Activated CD8-positive, alpha-beta memory T cell treated with anti-CD3 and anti-CD28 coated beads, Interleukin-2, amount 50 U/mL, for 1 hour (primary cell): ENCODE results near the gene WNT11.

Source experiments
- DNase-seq: peaks from one replicate; pipeline ENCODE4 v3.0.0-alpha.2; 2020; ENCODE audit errors: extremely low read depth

WNT11 gene

DNA sequence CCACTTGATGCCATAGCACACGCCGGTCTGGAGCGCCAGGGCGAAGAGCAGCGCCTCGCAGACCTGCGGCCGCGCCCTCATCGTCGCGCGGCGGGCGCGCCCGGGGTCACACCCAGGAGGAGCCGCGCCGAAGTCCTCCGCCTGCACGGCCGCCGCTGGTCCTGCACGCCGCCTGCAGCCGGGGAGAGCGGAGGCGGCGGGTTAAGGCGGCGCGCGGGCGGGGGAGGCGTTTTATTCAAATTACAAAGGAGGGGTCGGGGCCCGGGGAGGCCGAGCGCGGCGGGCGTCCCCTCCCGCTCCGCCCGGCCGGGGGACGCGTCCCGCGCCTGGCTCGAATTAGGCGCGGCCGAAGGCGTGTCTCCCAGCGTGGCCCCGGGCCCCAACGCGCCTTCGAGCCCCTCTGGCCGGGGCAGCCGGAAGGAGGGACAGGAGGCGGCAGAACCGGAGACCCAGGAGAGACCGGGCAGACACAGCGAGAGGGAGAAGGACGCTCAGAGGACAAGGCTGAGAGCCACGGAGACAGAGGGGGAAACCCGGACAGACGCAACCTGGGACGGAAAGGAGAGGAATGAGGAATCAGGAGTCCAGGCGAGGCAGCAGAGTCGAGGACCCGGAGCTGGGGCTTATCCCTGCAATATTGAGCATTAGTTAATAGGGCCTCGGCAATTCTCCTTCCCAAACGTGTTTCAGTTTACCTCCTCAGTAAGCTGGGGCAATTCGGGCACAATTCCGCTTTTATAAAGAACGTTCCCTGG lies at the start of gene WNT11:
TSS of gene WNT11 (minus strand) at position 176 of the 755 bp plus-strand sequence. CDS start at position 81, 95 bp downstream.
- DNase-seq = no peak

DNA sequence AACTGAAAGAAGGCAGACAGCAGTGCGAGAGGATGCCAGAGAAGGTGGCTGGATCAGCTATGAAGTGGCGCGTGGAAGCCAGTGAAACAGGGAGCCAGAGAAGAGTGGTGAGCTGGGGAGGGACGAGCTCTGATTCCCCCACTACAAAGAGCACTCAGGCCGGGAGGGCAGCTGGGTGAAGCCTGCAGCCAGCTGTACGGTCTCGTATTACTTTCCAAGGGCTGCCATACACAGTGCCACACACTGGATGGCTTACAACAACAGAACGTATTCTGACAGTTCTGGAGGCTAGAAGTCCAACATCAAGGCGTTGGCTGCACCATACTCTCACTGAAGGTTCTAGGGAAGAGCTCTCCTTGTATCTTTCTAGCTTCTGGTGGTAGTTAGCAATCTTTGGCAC lies 47.1 kb upstream of the WNT11 start:
- no peak for DNase-seq

DNA sequence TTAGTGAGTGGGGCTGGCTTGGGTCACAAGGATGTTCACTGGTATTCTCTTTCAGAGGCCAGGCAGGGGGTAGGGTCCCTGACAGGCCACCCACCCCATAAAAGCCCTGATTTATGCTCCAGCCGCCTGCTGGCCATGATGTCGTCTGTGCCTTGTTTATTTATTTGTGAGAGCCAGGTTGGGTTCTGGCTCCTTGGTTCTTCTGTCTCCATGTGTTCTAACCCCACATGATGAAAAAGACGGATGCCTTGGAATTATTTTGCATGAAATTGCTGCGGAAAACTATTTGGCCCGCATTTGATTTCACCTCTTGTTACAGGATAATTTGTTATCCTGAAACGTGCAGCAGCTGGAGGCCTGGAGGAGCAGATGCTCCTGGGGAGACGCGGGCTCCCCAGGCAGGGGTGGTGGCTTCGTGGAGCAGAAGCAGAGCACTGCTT lies 46.3 kb upstream of the WNT11 start:
- no peak for DNase-seq

DNA sequence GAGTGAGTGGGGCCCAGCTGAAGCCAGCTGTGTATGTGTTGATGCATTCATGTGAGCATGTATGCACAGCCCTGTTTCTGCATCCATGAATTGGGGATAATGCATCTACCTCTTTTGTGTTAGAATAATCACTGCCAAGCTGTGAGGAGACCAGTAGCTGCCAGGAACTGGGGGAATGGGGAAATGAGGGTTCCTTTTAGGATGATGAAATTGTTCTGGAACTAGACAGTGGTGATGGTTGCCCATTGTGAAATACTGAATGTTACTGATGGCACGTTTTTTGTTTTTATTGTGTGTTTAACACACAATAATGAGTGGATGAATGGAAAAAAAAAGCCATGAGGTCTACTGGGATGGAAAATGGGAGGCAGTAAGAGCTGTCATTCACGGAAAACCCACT lies 45.3 kb upstream of the WNT11 start:
- no peak for DNase-seq

DNA sequence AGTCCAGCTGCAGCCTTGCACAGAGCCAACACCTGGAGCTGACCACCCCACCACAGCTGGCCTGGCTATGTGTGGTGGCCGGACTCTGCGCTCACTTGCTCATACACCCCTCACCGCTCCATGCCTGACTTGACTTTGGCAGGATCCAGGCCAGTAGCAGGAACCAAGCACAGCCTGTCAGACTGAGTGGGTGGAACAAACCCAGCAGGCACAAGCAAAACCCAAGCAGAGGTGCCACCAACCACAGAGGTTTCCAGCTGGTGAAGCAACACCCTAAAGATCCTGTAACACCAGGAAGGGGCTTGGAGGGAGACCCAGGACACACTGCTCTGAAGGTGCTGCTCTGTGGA lies 44.9 kb upstream of the WNT11 start:
- DNase-seq = no peak

DNA sequence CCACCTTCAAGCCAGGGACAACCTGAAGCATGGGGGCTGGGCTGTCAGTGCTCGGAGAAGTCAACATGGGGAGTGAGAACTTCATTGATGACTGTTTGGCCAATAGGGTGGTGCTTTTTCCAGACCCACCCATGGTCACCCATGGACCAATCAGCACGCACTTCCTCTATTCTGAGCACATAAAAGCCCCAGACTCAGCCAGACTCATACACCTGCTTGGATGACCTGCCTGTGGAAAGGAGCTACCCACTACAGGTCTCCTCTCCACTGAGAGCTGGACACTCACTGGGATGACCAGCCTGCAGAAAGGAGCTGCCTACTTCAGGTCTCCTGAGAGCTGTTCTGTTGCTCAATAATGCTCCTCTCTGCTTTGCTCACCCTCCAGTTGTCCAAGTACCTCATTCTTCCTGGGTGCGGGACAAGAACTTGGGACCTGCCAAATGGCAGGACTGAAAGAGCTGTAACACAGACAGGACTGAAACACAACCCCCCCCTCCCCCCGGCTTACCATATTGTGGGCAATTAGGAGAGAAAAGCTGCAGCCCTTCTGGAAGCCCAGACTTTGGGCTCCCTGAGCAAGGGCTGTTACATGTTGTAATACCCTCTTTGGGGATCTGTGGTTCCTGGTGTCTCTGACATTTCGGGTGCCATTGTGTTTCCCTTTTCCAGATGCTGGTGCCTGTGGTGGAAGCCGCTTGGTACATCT lies 44.4 kb upstream of the WNT11 start:
- DNase-seq = no peak

DNA sequence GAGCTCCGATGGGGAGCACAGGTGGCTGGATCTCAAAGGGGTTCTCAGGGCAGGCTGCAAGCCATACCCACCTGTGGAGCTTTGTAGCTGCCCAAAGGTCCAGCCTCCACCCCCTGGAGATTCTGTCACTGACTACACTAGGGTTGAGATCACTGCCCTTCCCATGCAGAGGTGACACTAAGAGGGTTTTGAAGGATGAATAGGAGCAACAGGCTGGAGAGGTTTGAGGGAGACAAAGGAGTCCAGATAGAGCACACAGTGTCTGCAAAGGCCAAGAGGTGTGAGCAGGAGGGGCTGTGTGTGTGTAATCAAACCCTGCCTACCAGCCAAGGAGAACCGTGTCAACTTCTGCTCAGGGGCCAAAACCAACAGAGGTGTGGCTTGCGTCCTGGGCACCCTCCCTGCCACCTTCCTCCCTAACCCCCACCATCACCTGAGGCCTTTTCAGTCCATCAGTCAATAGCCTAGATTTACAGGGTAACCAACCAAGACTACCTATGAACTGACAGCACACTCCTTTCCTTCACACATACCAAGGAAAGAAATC lies 43.0 kb upstream of the WNT11 start:
- no peak for DNase-seq

DNA sequence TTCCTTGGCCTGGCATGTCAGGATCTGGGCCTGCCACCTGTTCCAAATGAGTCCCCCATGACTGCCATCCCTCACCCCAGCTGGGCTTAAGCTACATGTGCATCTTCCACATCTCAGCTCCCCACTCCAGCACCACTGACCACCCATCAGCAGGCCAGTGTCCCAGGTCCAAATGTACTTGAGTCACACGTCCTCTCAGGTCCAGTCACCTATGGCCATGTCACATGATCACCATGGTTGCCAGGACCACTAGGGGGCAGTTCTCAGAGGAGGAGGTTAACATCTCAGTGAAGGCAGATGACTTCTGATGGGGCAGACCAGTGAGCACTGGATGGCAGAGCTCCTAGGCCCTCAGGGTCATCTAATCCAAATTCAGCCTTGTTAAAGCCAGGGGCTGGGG lies 41.9 kb upstream of the WNT11 start:
- DNase-seq = no peak

DNA sequence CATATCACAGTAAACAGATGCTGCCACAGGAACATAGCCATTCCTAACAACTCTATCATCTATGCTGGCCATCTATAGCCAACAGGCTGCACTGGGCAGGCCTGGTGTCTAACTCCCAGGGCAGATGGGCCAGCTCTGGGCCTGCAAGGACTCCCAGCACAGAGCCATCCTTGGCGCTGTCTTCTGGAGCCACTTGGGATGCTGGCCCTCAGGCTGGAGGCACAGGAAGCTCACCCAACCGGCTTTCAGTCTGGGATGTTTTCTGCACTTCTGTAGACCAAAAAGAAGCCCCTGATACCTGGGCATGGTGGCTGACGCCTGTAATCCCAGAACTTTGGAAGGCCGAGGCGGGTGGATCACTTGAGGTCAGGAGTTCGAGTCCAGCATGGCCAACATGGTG lies 40.8 kb upstream of the WNT11 start:
- no peak for DNase-seq

DNA sequence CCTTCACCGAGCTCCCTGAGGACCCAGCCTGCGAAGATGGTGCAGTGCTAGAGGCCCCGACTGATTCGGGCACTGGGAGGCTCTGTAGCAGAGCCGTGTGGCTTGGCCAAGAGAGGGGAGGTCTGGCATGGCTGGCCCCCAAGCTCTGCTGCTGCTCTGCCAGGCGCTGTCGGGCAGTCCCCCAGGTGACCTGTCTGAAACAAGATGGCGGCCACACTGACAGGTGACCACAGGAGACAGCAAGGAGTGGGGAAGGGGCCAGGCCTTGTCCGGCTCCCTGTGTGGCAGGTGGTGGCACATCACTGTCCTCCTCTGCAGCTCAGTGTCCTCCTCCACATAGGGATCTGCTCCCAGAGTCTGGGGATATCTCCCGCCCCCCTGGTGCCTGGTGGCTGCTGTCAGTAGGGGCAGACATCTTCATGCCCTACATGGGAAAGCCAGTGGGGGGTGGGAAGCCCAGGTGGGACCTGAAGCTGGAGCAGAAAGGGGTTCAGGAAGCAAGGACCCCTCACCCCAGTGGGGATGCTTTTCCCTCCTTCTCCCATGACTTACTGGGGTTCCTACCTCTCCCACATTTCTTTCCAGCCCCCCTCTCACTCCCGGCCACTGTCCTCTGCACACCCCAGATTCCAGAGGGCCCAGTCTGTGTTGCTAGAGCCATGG lies 40.1 kb upstream of the WNT11 start:
- no peak for DNase-seq

DNA sequence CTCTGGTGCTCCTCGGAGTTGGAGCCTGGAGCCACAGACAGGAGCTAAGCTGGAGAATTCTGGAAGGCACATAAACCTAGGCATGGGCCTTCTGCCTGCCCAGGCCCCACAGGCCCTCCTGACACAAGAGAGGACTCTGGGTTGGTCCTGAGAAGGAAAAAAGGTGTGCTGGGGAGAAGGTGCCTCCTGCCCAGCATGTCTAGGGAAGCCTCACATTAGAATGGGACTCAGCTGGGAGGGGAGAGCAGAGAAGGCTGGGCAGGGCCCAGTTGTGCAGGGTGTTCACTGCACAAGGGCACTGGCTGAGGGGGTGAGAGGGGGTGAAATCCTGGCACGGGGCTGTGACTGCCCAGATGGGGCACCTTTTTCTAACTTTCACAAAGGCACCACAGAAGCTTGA lies 39.4 kb upstream of the WNT11 start:
- no peak for DNase-seq

DNA sequence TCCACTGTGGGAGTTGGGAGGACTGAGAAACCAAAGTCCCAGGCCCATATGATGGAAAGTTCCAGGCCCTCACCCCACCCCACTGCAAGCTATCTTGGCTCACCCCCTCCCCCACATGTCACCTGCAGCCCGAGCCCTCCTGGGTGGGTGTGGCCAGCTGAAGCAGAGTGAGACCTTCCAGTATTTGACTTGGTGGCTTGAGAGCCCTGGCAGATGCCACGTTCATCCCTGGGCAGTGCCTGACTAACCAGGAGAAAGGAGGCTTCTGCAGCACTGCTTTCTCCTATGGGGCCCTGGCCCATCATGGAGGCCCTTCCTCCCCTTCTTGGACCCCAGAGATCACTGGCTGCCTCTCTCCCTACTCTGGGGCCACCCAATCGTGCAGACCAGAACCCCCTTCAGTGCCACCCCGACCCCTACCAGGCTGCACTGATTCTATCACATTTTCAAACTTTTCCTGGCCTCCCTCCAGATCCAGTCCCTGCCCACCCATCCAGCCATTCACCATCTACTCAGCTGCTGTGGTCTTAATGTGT lies 38.1 kb upstream of the WNT11 start:
- no peak for DNase-seq

DNA sequence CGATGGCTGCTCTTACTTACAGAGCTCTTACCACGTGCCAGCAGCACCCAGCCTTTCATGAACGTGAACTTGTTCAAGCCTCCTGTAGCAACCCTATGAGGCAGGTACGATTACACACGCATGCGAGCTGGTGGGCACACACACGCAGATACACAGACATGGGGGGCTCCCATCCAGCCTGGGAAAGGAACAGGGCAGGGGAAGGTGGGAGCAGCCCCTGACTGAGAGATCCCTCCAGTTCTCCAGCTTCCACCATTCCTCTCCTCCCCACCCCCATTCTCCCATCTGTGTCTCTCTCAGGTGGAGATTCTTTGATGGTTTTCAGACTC lies 37.6 kb upstream of the WNT11 start:
- no peak for DNase-seq

DNA sequence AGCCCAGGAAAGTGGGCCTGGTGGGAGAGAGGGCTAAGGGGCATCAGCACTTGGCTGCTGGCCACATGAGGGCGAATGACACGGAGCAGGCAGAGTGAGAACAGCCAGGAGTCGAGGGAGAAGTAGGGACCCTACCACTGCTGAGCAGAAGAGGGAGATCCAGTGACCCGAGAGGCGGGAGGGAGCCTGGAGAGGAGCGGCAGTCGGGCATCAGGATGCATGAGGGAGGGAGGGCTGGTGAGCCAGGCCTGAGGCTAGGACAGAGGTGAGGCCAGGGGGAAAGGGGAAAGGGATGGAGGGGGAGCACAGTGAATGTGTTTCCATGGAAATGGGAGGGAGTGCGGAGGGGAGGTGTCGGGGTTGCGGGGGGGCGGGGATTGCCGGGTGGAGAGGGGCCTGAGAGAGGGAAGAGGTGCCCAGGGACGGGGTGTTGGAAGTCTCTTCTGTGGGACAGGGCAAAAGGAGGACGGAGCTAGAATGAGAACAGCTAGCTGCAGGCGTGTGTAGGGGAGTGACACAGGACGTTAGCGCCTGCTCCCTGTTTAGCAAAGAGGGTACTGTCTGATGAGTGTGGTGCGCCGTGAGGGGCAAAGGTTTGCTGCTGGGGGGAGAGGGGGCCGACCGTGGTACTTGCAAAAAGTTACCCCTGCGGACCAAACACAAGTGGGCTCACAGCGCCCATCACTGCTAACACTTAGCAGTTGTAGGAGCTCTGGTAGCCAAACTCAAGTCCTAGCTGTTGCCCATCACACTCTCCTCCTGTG lies 37.1 kb upstream of the WNT11 start:
- no peak for DNase-seq

DNA sequence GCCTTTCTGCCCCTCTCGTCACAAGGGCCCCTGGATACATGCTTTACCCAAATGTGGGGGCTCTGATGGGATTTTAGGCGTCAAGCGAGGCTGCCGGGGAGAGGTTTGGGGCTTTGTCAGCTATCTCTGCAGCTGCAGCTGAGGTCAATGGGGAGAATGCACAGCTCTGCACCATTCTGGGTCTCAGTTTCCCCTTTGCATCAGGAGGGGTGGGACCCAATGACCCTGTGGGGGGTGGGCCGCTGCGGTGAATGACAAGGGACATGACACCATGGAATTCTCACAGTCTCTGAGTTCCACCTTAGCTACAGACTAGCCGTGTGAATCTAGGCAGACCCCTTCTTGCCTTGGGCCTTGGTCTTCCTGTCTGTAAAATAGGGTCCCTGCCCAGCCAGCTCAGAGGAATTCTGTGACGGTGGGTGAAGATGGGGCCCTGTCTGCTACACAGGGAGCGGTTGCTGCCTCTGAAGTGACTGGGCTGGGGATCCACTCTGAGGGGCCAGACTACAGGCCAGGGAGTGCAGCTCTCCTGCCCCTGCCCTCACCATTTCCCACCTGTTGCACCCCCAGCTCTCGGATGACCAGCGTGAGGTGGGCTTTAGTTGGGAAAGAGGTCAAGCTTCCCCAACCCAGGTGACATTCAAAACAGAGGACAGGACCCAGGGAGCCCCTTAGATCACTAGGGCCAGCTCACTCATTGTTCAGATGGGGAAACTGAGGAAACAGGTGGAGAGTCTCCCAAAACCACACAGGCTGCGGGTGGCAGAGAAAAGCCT lies 35.9 kb upstream of the WNT11 start:
- DNase-seq = no peak

DNA sequence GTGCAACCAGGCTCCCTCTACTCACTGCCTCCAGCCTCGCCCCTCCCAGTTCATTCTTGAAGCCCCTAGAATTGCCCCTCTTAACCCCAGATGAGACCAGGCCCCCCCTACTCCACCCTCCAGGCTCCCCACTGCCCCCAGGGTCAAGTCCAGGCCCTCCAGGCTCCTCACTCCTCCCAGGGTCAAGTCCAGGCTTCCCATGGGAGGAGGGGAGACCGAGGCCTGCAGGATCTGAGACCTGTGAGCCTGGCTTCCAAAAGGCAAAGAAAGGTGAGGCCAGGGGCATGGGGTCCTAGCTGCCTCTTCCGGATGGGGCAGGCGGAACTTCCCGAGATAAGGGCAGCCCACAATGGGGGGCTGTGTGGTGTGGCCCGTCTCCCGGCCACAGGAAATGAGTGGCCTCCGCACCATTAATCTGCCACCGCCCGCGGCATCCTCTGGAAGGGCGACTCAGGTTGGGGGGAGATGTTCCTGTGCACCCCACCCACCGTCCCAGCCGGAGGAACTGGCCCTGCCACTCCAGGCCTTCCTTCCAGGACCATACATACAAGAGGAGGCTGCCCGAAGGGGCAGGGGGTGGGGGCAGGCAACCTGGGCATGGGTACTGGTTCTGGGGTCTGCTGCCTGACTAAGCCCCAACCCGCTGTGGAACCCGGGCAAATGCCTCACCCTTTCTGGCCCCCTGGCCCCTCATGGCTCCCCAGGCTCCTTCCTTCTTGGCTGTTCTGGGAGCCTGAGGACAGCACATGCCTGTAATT lies 35.1 kb upstream of the WNT11 start:
- no peak for DNase-seq

DNA sequence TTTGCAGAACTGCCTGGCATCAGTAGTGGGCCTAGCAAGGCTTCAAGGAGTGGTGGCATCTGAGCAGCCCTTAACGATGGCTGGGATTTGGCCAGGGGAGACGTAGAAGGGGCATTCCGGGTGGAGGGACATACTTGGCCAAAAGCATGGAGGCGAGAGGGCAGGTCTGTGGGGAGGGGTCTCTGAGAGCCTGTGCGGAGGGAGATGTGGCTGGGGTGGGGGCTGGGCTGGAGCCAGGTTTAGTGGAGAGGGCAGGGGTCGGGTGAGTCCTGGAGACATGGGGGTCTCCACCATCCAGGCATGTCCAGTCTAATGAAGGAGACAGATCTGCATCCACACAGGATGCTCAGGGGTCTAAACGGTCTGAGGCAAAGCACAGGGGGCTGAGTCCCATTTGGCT lies 34.4 kb upstream of the WNT11 start:
- DNase-seq = no peak

DNA sequence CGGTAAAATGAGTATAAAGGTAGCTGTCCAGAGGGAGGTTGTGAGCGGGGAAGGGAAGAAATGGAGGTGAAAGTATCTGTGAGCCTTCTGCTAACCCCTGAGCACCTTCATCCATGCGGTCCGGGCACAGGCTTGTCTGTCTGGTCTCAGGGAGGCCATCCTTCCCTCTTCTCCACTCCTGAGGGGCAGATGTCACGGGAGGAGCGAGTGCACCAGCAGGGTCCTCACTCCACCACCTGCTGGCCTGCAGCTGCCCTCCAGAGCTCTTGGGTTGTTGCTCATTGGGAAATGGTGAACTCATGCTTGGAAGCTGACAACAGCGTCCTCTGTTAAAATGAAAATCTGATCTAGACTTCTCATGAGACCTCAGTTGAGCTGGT lies 33.8 kb upstream of the WNT11 start:
- DNase-seq = no peak

DNA sequence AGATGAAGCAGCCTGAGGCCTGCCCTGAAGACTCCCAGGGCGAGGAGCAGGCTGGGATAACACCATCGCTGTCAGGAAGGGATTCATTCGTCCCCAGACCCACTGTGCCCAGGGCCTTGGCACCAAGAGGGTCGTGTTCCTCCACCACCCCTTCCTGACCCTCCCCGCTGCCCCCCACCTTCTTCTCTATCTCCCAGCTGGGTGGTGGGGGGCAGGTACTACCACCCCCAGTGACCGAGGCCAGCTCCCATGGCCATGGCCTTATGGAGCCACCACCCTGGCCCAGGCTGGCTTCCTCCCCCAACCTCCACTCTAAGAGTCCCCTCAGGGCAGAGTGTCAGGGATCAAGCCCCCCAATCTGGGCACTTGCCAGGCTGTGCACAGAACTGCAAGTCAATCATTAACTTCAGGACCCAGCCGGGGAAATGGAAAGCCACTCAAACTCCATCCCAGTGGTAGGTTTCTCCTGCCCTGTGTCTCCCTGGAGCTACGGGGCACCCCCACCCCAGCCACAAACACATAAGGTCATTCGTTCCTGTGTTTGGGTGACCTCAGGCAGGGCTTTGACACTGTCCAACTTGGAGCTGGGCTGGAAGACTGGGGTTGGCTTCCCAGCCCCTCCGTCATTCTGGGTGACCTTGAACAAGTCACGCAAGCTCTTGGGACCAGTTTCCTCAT lies 33.3 kb upstream of the WNT11 start:
- DNase-seq = no peak

DNA sequence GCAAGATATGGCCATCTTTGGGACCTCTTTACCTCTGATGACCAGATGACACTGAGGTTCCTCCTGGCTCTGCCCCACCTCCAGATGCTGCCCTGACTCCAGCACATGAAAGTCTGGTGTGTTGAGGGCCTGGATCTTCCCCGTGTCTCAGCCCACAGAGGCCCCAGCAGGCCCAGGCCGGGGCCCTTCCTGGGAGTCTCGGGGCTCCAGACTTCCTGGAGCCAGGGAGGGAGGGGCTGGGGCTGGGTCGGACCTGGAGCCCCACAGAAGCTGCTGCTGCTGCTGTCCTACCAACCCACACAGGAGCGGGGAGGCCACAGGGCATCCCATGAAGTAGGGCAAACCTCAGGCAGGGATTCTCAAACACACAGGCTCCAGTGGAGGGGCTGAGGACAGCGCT lies 32.2 kb upstream of the WNT11 start:
- no peak for DNase-seq
